Keratinocyte (primary cell): ENCODE data around the gene ZNF180. TPM values are rescaled to one million over a fixed set of nuclear protein-coding genes. Genes with fewer than 3 reads are reported as not detected.

Experiments used
- DNase-seq: peaks from one replicate; pipeline ENCODE4 v3.0.0-alpha.2; 2011; ENCODE audit warnings: low read depth, missing footprints, low spot score
- FAIRE-seq: peaks from 2 replicates; lab custom pipeline; 2011; peaks lifted over from hg19 to GRCh38; lab: Jason Lieb, UNC
- H2AFZ ChIP-seq: 2 replicates; pipeline ENCODE4 v1.6.0; 2012; ENCODE audit warnings: low read length, control low read depth, inconsistent platforms; ENCODE audit not compliant: control insufficient read depth
- H3K27ac ChIP-seq: 2 replicates; pipeline ENCODE4 v1.5.1; 2011; ENCODE audit warnings: low read length; ENCODE audit not compliant: control insufficient read depth, insufficient read depth
- H3K27me3 ChIP-seq: 3 replicates; pipeline ENCODE4 v1.6.0; 2011; ENCODE audit warnings: low read length; ENCODE audit not compliant: control insufficient read depth, insufficient read depth; ENCODE audit errors: extremely low read depth
- H3K36me3 ChIP-seq, 2 experiments: 2 replicates in 1 of 2; 3 replicates in 1 of 2; pipeline ENCODE4 v1.5.1; 2011; ENCODE audit warnings: low read length in 2 of 2, mild to moderate bottlenecking in 1 of 2; ENCODE audit not compliant: control insufficient read depth in 2 of 2, insufficient read depth in 2 of 2; ENCODE audit errors: extremely low read depth in 1 of 2
- H3K4me1 ChIP-seq: 3 replicates; pipeline ENCODE4 v1.5.1; 2011; ENCODE audit warnings: low read length; ENCODE audit not compliant: control insufficient read depth, insufficient read depth; ENCODE audit errors: extremely low read depth
- H3K4me2 ChIP-seq: 3 replicates; pipeline ENCODE4 v1.6.0; 2011; ENCODE audit warnings: low read depth, low read length; ENCODE audit not compliant: control insufficient read depth, insufficient read depth; ENCODE audit errors: extremely low read depth
- H3K4me3 ChIP-seq, 3 experiments: fragments of 200-600 bp in 1 of 3; sonication (generic) in 1 of 3; 2 replicates in 2 of 3; 3 replicates in 1 of 3; pipeline ENCODE4 v1.5.1; 2011 to 2016; ENCODE audit warnings: low read length in 3 of 3, mild to moderate bottlenecking in 3 of 3, control low read depth in 2 of 3, inconsistent platforms in 1 of 3, low read depth in 1 of 3, mixed read lengths in 1 of 3, mixed run types in 1 of 3, moderate library complexity in 1 of 3; ENCODE audit not compliant: control insufficient read depth in 2 of 3, insufficient read depth in 2 of 3; ENCODE audit errors: extremely low read depth in 1 of 3
- H3K79me2 ChIP-seq: 2 replicates; pipeline ENCODE4 v1.6.0; 2012; ENCODE audit warnings: low read length; ENCODE audit not compliant: control insufficient read depth, insufficient read depth
- H3K9ac ChIP-seq: 3 replicates; pipeline ENCODE4 v1.6.0; 2011; ENCODE audit warnings: low read length; ENCODE audit not compliant: control insufficient read depth, insufficient read depth; ENCODE audit errors: extremely low read depth
- H3K9me1 ChIP-seq: 3 replicates; pipeline ENCODE4 v1.6.0; 2011; ENCODE audit warnings: low read length; ENCODE audit not compliant: control insufficient read depth, insufficient read depth; ENCODE audit errors: extremely low read depth
- H3K9me3 ChIP-seq: 2 replicates; pipeline ENCODE4 v1.5.1; 2012; ENCODE audit warnings: low read depth, low read length; ENCODE audit not compliant: control insufficient read depth
- H4K20me1 ChIP-seq: 3 replicates; pipeline ENCODE4 v1.6.0; 2011; ENCODE audit warnings: low read length; ENCODE audit not compliant: control insufficient read depth, insufficient read depth; ENCODE audit errors: extremely low read depth
- EZH2 ChIP-seq: IDR thresholded peaks from one replicate; pipeline ENCODE4 v1.6.1; 2012; ENCODE audit warnings: inconsistent platforms, mild to moderate bottlenecking, low read length, moderate library complexity
- dilution Hi-C: fragments of 300-500 bp; cut with MboI; formaldehyde crosslinking; loops from one replicate; pipeline ENCODE4 v1.7.0; 2020; ENCODE audit warnings: low sequenced_read_pairs; ENCODE audit not compliant: extremely low pct_ligation_motif_present
- polyA plus RNA-seq, 5 experiments: library from polyadenylated mRNA; depleted of rRNA in 3 of 5; stranded (reverse) in 3 of 5; stranded (forward) in 1 of 5; unstranded in 1 of 5; fragments of >200 nt; gene quantifications; 1 replicate in 1 of 5; 2 replicates in 3 of 5; 3 replicates in 1 of 5; pipeline versions ENCODE4 v1.2.1 to v1.2.3, GENCODE V29; 2011 to 2012; ENCODE audit warnings: missing spikeins in 2 of 5, low read depth in 1 of 5, low replicate concordance in 1 of 5
- TF ChIP-seq, protein P1 (sequence below), 3 experiments: IDR thresholded peaks in 1 of 3; conservative IDR thresholded peaks in 1 of 3; optimal IDR thresholded peaks in 1 of 3; 2 replicates in 2 of 3; 3 replicates in 1 of 3; pipeline versions ENCODE3 to v1.5.1; 2011; ENCODE audit warnings: low read length in 3 of 3, mild to moderate bottlenecking in 3 of 3, moderate library complexity in 2 of 3, control low read depth in 1 of 3, inconsistent platforms in 1 of 3; ENCODE audit not compliant: insufficient read depth in 2 of 3; ENCODE audit errors: extremely low read depth in 1 of 3

Gene ZNF180
- polyA plus RNA-seq, 1 donor (not counting 4 experiments of a cell fraction or from before 2014, with no cell fraction given), result 2.6 TPM

DNA sequence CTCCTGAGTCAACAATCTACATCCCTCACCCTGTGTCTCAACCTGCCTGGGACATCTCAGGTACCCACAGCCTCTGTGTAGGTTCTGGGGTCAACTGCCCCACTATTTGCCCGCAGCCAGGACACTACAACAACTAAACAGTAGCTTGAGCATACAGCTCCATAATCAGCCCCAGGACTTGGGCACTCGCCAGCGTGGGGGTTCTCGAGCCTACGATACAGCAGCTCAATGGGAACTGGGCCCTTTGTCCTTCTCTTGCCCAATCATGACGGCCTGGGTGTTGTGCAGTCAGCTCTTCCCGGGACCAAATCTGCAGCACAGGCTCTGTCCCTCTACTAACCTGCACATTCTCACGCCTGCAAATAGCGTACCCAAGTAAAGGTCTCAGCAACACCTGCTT lies 1.3 kb downstream of the ZNF180 start:
- H3K36me3 ChIP-seq, result peaks cover 9 to 10% of the 10 kb centered on the region in 2 experiments
- H3K4me3 ChIP-seq, result peak overlapping the region in 2 of 3 experiments; percentile 84 to 85
- H2AFZ ChIP-seq, result no peak overlapping the region
- dilution Hi-C loops, result no loop called here
- no peaks in the 10 kb centered on the region for H3K27me3 ChIP-seq
- peaks cover 7% of the 10 kb centered on the region for H3K9me3 ChIP-seq
- peak overlapping the region; percentile 83 for H3K9ac ChIP-seq
- H3K27ac ChIP-seq, result no peak overlapping the region
- peak overlapping the region; percentile 85 for H3K4me2 ChIP-seq
- H3K4me1 ChIP-seq, result peaks cover 9% of the 10 kb centered on the region
- no peaks in the 10 kb centered on the region for H4K20me1 ChIP-seq
- FAIRE-seq, result no peak
- no peaks in the 10 kb centered on the region for H3K9me1 ChIP-seq
- no peak for DNase-seq
- TF ChIP-seq EZH2, result no peak
- TF ChIP-seq, protein P1, sequence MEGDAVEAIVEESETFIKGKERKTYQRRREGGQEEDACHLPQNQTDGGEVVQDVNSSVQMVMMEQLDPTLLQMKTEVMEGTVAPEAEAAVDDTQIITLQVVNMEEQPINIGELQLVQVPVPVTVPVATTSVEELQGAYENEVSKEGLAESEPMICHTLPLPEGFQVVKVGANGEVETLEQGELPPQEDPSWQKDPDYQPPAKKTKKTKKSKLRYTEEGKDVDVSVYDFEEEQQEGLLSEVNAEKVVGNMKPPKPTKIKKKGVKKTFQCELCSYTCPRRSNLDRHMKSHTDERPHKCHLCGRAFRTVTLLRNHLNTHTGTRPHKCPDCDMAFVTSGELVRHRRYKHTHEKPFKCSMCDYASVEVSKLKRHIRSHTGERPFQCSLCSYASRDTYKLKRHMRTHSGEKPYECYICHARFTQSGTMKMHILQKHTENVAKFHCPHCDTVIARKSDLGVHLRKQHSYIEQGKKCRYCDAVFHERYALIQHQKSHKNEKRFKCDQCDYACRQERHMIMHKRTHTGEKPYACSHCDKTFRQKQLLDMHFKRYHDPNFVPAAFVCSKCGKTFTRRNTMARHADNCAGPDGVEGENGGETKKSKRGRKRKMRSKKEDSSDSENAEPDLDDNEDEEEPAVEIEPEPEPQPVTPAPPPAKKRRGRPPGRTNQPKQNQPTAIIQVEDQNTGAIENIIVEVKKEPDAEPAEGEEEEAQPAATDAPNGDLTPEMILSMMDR (optimal IDR thresholded peaks at IDR 0.05 in 1 of 3, IDR thresholded peaks at IDR 0.05 in 1 of 3, conservative IDR thresholded peaks at IDR 0.05 in 1 of 3; ENCODE audit: extremely low read depth in 1 of 3, insufficient read depth in 2 of 3, low read length in 3 of 3), result no peak
- H3K79me2 ChIP-seq, result peaks cover 40% of the 10 kb centered on the region

DNA sequence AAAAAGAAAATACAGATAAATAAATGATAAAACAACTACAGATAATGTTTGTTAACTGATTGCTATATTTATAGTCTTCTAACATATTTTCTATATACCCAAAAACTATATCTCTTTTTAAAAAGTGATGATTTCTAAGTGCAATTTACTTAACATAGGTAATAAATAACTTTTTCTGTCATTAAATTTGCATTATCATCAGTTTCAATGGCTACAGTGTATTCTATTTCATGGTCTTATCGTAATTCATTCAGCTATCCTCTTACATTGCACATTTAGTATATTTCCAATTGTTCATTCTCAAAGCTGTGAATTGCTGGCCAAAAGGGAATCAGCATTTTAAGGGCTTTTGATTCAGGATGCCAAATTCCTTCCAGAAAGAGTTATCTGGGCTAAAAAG lies 3.6 kb downstream of the ZNF180 start:
- Histone ChIP-seq H4K20me1 (no peaks in the 10 kb centered on the region), H3K79me2 (peaks cover 40% of the 10 kb centered on the region), H3K4me1 (peaks cover 9% of the 10 kb centered on the region), H3K4me2 (no peak overlapping the region), H2AFZ (no peak overlapping the region), H3K27me3 (no peaks in the 10 kb centered on the region), H3K27ac (no peak overlapping the region), H3K4me3 (no peak overlapping the region), H3K9me3 (peaks cover 9% of the 10 kb centered on the region), H3K9ac (no peak overlapping the region), H3K36me3 (peaks cover 9 to 17% of the 10 kb centered on the region in 2 experiments), H3K9me1 (no peaks in the 10 kb centered on the region)
- no peak for FAIRE-seq
- dilution Hi-C loops, result no loop called here
- TF ChIP-seq, protein P1 (optimal IDR thresholded peaks at IDR 0.05 in 1 of 3, IDR thresholded peaks at IDR 0.05 in 1 of 3, conservative IDR thresholded peaks at IDR 0.05 in 1 of 3; ENCODE audit: extremely low read depth in 1 of 3, insufficient read depth in 2 of 3, low read length in 3 of 3), result no peak
- TF ChIP-seq EZH2, result no peak
- no peak for DNase-seq
